HT-29 (cell line): Measurements from ENCODE around the gene ANG. TPM values are rescaled to one million over a fixed set of nuclear protein-coding genes. Genes with fewer than 3 reads are reported as not detected.

Experiments
- DNase-seq: peaks from one replicate; pipeline ENCODE4 v3.0.0-alpha.2; 2015; ENCODE audit warnings: low spot score
- small RNA-seq: library from RNA; depleted of rRNA; stranded (forward); fragments of <200 nt; gene quantifications from one replicate; pipeline ENCODE3, GENCODE V24; 2014
- total RNA-seq: library from RNA; depleted of rRNA; stranded (reverse); fragments of >200 nt; shearing (Covaris generic); gene quantifications from 2 replicates; pipeline ENCODE4 v1.2.3, GENCODE V29; 2014; rRNA removed

Gene ANG
- total RNA-seq, 1 experiment from 2014 or later = 4.0 TPM

DNA sequence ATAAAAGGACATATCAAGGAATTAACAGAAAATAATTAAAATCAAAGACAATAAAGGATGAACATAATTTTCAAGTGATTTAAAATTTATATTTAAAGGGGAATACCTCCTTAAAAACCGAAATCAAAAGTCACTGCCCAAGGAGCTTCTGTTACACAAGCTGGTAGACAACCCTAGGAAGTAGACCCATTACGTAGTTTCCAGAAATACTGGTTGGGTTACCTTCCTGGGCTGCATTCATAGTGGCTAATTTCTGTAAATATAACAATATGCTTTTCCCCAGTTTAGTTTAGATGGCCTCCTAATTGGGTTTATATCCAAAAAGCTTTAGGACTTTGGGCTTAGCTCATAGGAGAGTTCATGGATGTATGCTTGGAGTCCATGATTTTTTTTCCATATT lies 55.0 kb downstream of the ANG start:
- peak; percentile 16 for DNase-seq

Small RNA genes lying within 50 kb of the gene (small RNA-seq; reads per million reads assigned to genes)
- not detected for gene RF00019

Other genes with a start within 250 kb of the ANG start
- gene OSGEP, start 234.0 kb upstream of the ANG start, total RNA-seq = 44.2 and 44.5 TPM in 2 replicates
- gene APEX1, start 233.5 kb upstream of the ANG start, total RNA-seq = 64.0 TPM in 2 replicates
- gene PIP4P1, start 227.3 kb upstream of the ANG start, total RNA-seq = 33.1 and 35.7 TPM in 2 replicates
- gene PNP, start 219.4 kb upstream of the ANG start, total RNA-seq = 82.7 and 90.1 TPM in 2 replicates
- not detected in 2 replicates for gene RNASE10, start 183.2 kb upstream of the ANG start, total RNA-seq
- not detected in 2 replicates for gene RNASE9, start 127.7 kb upstream of the ANG start, total RNA-seq
- not detected in 2 replicates for gene RNASE11, start 100.8 kb upstream of the ANG start, total RNA-seq
- gene RNASE12, start 97.4 kb upstream of the ANG start, total RNA-seq = not detected in 2 replicates
- not detected in 2 replicates for gene OR6S1, start 47.1 kb upstream of the ANG start, total RNA-seq
- 6.6 and 8.7 TPM in 2 replicates for gene RNASE4, start 4.2 kb upstream of the ANG start, total RNA-seq
- not detected in 2 replicates for gene EDDM3A, start 57.1 kb downstream of the ANG start, total RNA-seq
- not detected in 2 replicates for gene EDDM3B, start 79.6 kb downstream of the ANG start, total RNA-seq
- gene RNASE6, start 92.5 kb downstream of the ANG start, total RNA-seq = not detected in 2 replicates
- gene RNASE1, start 114.1 kb downstream of the ANG start, total RNA-seq = 0.37 and 7.7 TPM in 2 replicates
- gene RNASE3, start 202.6 kb downstream of the ANG start, total RNA-seq = not detected in 2 replicates